ENCODE results near the gene CETN1.

Gene CETN1

GRCh38 chr18:580154-580553 is at the start of gene CETN1:
CETN1 (plus strand) TSS chr18:580380; CDS start chr18:580409, 29 bp downstream.
- DNase-seq: no peak

GRCh38 chr18:532018-532417 is 48.2 kb upstream of the CETN1 start:
- no peak for DNase-seq

GRCh38 chr18:532632-533031 is 47.5 kb upstream of the CETN1 start:
- DNase-seq: no peak

- DNase-seq: no peak
Measured at GRCh38 chr18:533995-534601, 46.1 kb upstream of the CETN1 start.

- no peak for DNase-seq
Measured at GRCh38 chr18:543447-544078, 36.6 kb upstream of the CETN1 start.

GRCh38 chr18:549967-550366 is 30.2 kb upstream of the CETN1 start:
- no peak for DNase-seq

- DNase-seq: no peak
Measured at GRCh38 chr18:551404-552061, 28.6 kb upstream of the CETN1 start.

- DNase-seq: no peak
Measured at GRCh38 chr18:555705-556457, 24.3 kb upstream of the CETN1 start.

GRCh38 chr18:564708-565561 is 15.2 kb upstream of the CETN1 start:
- DNase-seq: no peak

- no peak for DNase-seq
Measured at GRCh38 chr18:565562-566061, 14.6 kb upstream of the CETN1 start.

- no peak for DNase-seq
Measured at GRCh38 chr18:567122-567521, 13.1 kb upstream of the CETN1 start.

GRCh38 chr18:568731-569130 is 11.4 kb upstream of the CETN1 start:
- DNase-seq: no peak

- DNase-seq: no peak
Measured at GRCh38 chr18:570256-570655, 9.9 kb upstream of the CETN1 start.

GRCh38 chr18:570697-571096 is 9.5 kb upstream of the CETN1 start:
- no peak for DNase-seq

- DNase-seq: no peak
Measured at GRCh38 chr18:572091-572830, 7.9 kb upstream of the CETN1 start.

- DNase-seq: no peak
Measured at GRCh38 chr18:572831-573289, 7.3 kb upstream of the CETN1 start.

GRCh38 chr18:573385-573784 is 6.8 kb upstream of the CETN1 start:
- no peak for DNase-seq

GRCh38 chr18:574149-574860 is 5.9 kb upstream of the CETN1 start:
- DNase-seq: no peak

- DNase-seq: no peak
Measured at GRCh38 chr18:574865-575645, 5.1 kb upstream of the CETN1 start.

GRCh38 chr18:576924-577323 is 3.3 kb upstream of the CETN1 start:
- no peak for DNase-seq

All from hematopoietic multipotent progenitor cell treated with erythropoietin and hydrocortisone succinate and interleukin-3 and kit ligand, for 4 days (in vitro differentiated cells).